A549 (cell line): ENCODE data around the gene PIP5K1B. TPM values are rescaled to one million over a fixed set of nuclear protein-coding genes. Genes with fewer than 3 reads are reported as not detected.

Experiments
- ATAC-seq, 2 experiments: fragments of 200-7000 bp in 1 of 2; fragments of >200 bp in 1 of 2; cut with Nextera tagmentation in 1 of 2; cut with Tn5 transposase in 1 of 2; 3 replicates each; pipeline versions ENCODE4 v1.8.0 to v1.9.1; 2018 to 2020; ENCODE audit warnings: mild to moderate bottlenecking in 1 of 2, moderate library complexity in 1 of 2
- CTCF ChIA-PET: fragments of 300-600 bp; sonication (Branson Sonifier 250); formaldehyde crosslinking; extraction: SDS; loops from one replicate; lab custom pipeline; 2021; ENCODE audit warnings: antibody characterized with exemption, inconsistent platforms; lab: Yijun Ruan, JAX
- POLR2A ChIA-PET: fragments of 350-600 bp; formaldehyde crosslinking; extraction: SDS; loops from one replicate; lab custom pipeline; 2021; ENCODE audit warnings: antibody characterized with exemption, inconsistent platforms; lab: Yijun Ruan, JAX
- DNase-seq, 2 experiments: peaks; one replicate each; pipeline versions ENCODE4 v3.0.0 to v3.0.0-alpha.2; 2011 to 2016; ENCODE audit warnings: low read depth in 1 of 2, low spot score in 1 of 2
- FAIRE-seq: peaks from 2 replicates; lab custom pipeline; 2011; peaks lifted over from hg19 to GRCh38; lab: Jason Lieb, UNC
- H3K27ac ChIP-seq, 2 experiments: fragments of >200 bp; sonication (Bioruptor Twin); formaldehyde crosslinking; 3 replicates each; pipeline ENCODE4 v1.5.1; 2016 to 2017
- H3K4me1 ChIP-seq: fragments of >200 bp; sonication (Bioruptor Twin); formaldehyde crosslinking; 3 replicates; pipeline ENCODE4 v1.6.1; 2016
- H3K4me2 ChIP-seq: fragments of >200 bp; sonication (Bioruptor Twin); formaldehyde crosslinking; 3 replicates; pipeline ENCODE4 v1.6.1; 2016
- H3K4me3 ChIP-seq: fragments of >200 bp; sonication (Bioruptor Twin); formaldehyde crosslinking; 3 replicates; pipeline ENCODE4 v1.5.1; 2016
- H3K9me3 ChIP-seq: fragments of >200 bp; sonication (Bioruptor Twin); formaldehyde crosslinking; 3 replicates; pipeline ENCODE4 v1.6.1; 2016
- ATOH8 ChIP-seq: fragments of 250-450 bp; sonication (Bioruptor Pico); IDR thresholded peaks from 2 replicates; pipeline ENCODE4 v1.5.0; 2020; ENCODE audit warnings: low read depth, mild to moderate bottlenecking, moderate library complexity
- CEBPB ChIP-seq, 2 experiments: fragments of >200 bp in 1 of 2; sonication (Bioruptor Twin) in 1 of 2; formaldehyde crosslinking in 1 of 2; IDR thresholded peaks; 2 replicates each; pipeline ENCODE4 v1.6.1; 2012 to 2016
- CHD4 ChIP-seq: fragments of 200-600 bp; sonication (generic); IDR thresholded peaks from 2 replicates; pipeline ENCODE4 v1.6.1; 2016; ENCODE audit warnings: antibody characterized with exemption, mild to moderate bottlenecking, borderline replicate concordance
- EHF ChIP-seq: fragments of 250-450 bp; sonication (Bioruptor Pico); IDR thresholded peaks from 2 replicates; pipeline ENCODE4 v1.5.0; 2020; ENCODE audit warnings: mild to moderate bottlenecking
- EP300 ChIP-seq, 2 experiments: fragments of >200 bp; sonication (Bioruptor Twin); formaldehyde crosslinking; IDR thresholded peaks; 2 replicates in 1 of 2; 3 replicates in 1 of 2; pipeline ENCODE4 v1.6.1; 2016 to 2017
- FOSB ChIP-seq: fragments of 250-450 bp; sonication (Bioruptor Pico); IDR thresholded peaks from 2 replicates; pipeline ENCODE4 v1.5.0; 2020; ENCODE audit warnings: mild to moderate bottlenecking, moderate library complexity
- FOXS1 ChIP-seq: fragments of 250-450 bp; sonication (Bioruptor Pico); IDR thresholded peaks from 2 replicates; pipeline ENCODE4 v1.5.0; 2020; ENCODE audit warnings: mild to moderate bottlenecking, moderate library complexity
- HDAC2 ChIP-seq: fragments of 200-600 bp; sonication (generic); IDR thresholded peaks from 2 replicates; pipeline ENCODE4 v1.6.1; 2016
- HEYL ChIP-seq: fragments of 250-450 bp; sonication (Bioruptor Pico); IDR thresholded peaks from 2 replicates; pipeline ENCODE4 v1.8.0; 2021; ENCODE audit warnings: mild to moderate bottlenecking, moderate library complexity
- HOXA7 ChIP-seq: fragments of 250-450 bp; sonication (Bioruptor Pico); IDR thresholded peaks from 2 replicates; pipeline ENCODE4 v1.5.0; 2020; ENCODE audit warnings: mild to moderate bottlenecking, moderate library complexity
- JUN ChIP-seq, 2 experiments: fragments of >200 bp; sonication (Bioruptor Twin); formaldehyde crosslinking; IDR thresholded peaks; 2 replicates in 1 of 2; 3 replicates in 1 of 2; pipeline ENCODE4 v1.6.1; 2016 to 2017
- JUNB ChIP-seq: fragments of >200 bp; sonication (Bioruptor Twin); formaldehyde crosslinking; IDR thresholded peaks from 2 replicates; pipeline ENCODE4 v1.6.1; 2016
- MAFK ChIP-seq: fragments of 450-650 bp; IDR thresholded peaks from 2 replicates; pipeline ENCODE4 v1.6.1; 2014; ENCODE audit not compliant: partially characterized antibody
- MYC ChIP-seq: IDR thresholded peaks from 2 replicates; pipeline ENCODE4 v1.6.1; 2012; ENCODE audit warnings: mild to moderate bottlenecking, inconsistent platforms, low read length, improper control_type of control experiment, borderline replicate concordance
- NFE2L2 ChIP-seq: fragments of 150-350 bp; conservative IDR thresholded peaks from 2 replicates; pipeline ENCODE4 v1.6.1; 2014; ENCODE audit warnings: low read length
- NR3C1 ChIP-seq: fragments of >200 bp; sonication (Bioruptor Twin); formaldehyde crosslinking; IDR thresholded peaks from 3 replicates; pipeline ENCODE4 v1.6.1; 2017
- POLR2A ChIP-seq: IDR thresholded peaks from 2 replicates; pipeline ENCODE4 v1.6.1; 2012; ENCODE audit warnings: mild to moderate bottlenecking, low read length
- RARB ChIP-seq: fragments of 250-450 bp; sonication (Bioruptor Pico); IDR thresholded peaks from 2 replicates; pipeline ENCODE4 v1.8.0; 2021; ENCODE audit warnings: mild to moderate bottlenecking, moderate library complexity
- RNF2 ChIP-seq: fragments of 200-600 bp; sonication (generic); IDR thresholded peaks from 2 replicates; pipeline ENCODE4 v1.6.1; 2016; ENCODE audit warnings: low read depth, mild to moderate bottlenecking, antibody characterized with exemption, moderate library complexity, borderline replicate concordance
- ZC3H11A ChIP-seq: fragments of 450-650 bp; IDR thresholded peaks from 2 replicates; pipeline ENCODE4 v1.6.1; 2014; ENCODE audit warnings: antibody characterized with exemption, mild to moderate bottlenecking
- ZFP36 ChIP-seq: fragments of 450-650 bp; IDR thresholded peaks from 2 replicates; pipeline ENCODE4 v1.6.1; 2014; ENCODE audit warnings: borderline replicate concordance; ENCODE audit not compliant: partially characterized antibody
- ZNF302 ChIP-seq: fragments of 250-450 bp; sonication (Bioruptor Pico); IDR thresholded peaks from 2 replicates; pipeline ENCODE4 v1.9.0; 2021; ENCODE audit warnings: inconsistent platforms, mild to moderate bottlenecking, moderate library complexity
- ZSCAN20 ChIP-seq: fragments of 250-450 bp; sonication (Bioruptor Pico); IDR thresholded peaks from 2 replicates; pipeline ENCODE4 v1.8.0; 2022; ENCODE audit warnings: mild to moderate bottlenecking, moderate library complexity
- WGBS: methylation state at CpG from one replicate; pipeline ENCODE4 v1.1.6; 2017; ENCODE audit errors: missing lambda C conversion rate; 5-methylcytosine and 5-hydroxymethylcytosine counted together
- polyA plus RNA-seq, 4 experiments: library from polyadenylated mRNA; depleted of rRNA in 3 of 4; stranded (reverse); fragments of >200 nt; fragmentation: RNase III in 1 of 4; extraction: RNeasy Plus Mini Kit Qiagen cat#74134 plus additional on column Dnase treatment in 1 of 4; gene quantifications; 2 replicates in 3 of 4; 3 replicates in 1 of 4; pipeline ENCODE4 v1.2.3, GENCODE V29; 2011 to 2017
- TF ChIP-seq, protein P1 (sequence below): fragments of 150-350 bp; IDR thresholded peaks from 2 replicates; pipeline ENCODE4 v1.6.1; 2014; ENCODE audit warnings: low read depth, mild to moderate bottlenecking, low read length
- TF ChIP-seq, protein P2 (sequence below): fragments of >200 bp; sonication (Bioruptor Twin); formaldehyde crosslinking; IDR thresholded peaks from 3 replicates; pipeline ENCODE4 v1.6.1; 2016
- TF ChIP-seq, protein P3 (sequence below): fragments of >200 bp; sonication (Bioruptor Twin); formaldehyde crosslinking; IDR thresholded peaks from 3 replicates; pipeline ENCODE4 v1.5.1; 2016
- TF ChIP-seq, protein P4 (sequence below): IDR thresholded peaks from 2 replicates; pipeline ENCODE4 v1.6.1; 2012; ENCODE audit warnings: low read depth, borderline replicate concordance

PIP5K1B gene
- polyA plus RNA-seq, 2 of the 4 experiments (the other 2 are of a cell fraction) = not detected

GRCh38 chr9:68782546-68782945, 77.5 kb downstream of the PIP5K1B start:
- no peak for FAIRE-seq
- Histone ChIP-seq H3K4me3 (no peak overlapping the region), H3K4me2 (no peak overlapping the region), H3K9me3 (no peaks in the 10 kb centered on the region), H3K27ac (no peak overlapping the region), H3K4me1 (peaks cover 8% of the 10 kb centered on the region; the same call in 2 of the 3 replicates)
- CTCF ChIA-PET = interaction anchor here (1.8 kb wide), 1 partner anchor 10 kb away, joined by 4 read pairs; no protein-coding TSS in a partner anchor
- TF ChIP-seq, protein P1, sequence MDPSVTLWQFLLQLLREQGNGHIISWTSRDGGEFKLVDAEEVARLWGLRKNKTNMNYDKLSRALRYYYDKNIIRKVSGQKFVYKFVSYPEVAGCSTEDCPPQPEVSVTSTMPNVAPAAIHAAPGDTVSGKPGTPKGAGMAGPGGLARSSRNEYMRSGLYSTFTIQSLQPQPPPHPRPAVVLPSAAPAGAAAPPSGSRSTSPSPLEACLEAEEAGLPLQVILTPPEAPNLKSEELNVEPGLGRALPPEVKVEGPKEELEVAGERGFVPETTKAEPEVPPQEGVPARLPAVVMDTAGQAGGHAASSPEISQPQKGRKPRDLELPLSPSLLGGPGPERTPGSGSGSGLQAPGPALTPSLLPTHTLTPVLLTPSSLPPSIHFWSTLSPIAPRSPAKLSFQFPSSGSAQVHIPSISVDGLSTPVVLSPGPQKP = no peak
- no peak for TF ChIP-seq NR3C1
- TF ChIP-seq JUNB = no peak
- TF ChIP-seq HOXA7 (CRISPR knock-in tag) = no peak
- TF ChIP-seq ATOH8 (CRISPR knock-in tag) = no peak
- TF ChIP-seq MYC = no peak
- no peak for TF ChIP-seq POLR2A
- no peak for TF ChIP-seq FOSB
- TF ChIP-seq ZSCAN20 (CRISPR knock-in tag) = no peak
- TF ChIP-seq, protein P2, sequence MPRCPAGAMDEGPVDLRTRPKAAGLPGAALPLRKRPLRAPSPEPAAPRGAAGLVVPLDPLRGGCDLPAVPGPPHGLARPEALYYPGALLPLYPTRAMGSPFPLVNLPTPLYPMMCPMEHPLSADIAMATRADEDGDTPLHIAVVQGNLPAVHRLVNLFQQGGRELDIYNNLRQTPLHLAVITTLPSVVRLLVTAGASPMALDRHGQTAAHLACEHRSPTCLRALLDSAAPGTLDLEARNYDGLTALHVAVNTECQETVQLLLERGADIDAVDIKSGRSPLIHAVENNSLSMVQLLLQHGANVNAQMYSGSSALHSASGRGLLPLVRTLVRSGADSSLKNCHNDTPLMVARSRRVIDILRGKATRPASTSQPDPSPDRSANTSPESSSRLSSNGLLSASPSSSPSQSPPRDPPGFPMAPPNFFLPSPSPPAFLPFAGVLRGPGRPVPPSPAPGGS = no peak
- no peak for TF ChIP-seq EP300 (IDR thresholded peaks at IDR 0.05)
- no peak for TF ChIP-seq ZNF302
- TF ChIP-seq HDAC2 = no peak
- no peak for TF ChIP-seq FOXS1 (CRISPR knock-in tag)
- TF ChIP-seq RARB (CRISPR knock-in tag) = no peak
- no peak for TF ChIP-seq NFE2L2
- TF ChIP-seq JUN (IDR thresholded peaks at IDR 0.05) = no peak
- no peak for TF ChIP-seq MAFK
- ATAC-seq = no peak
- POLR2A ChIA-PET = interaction anchor here (0.6 kb wide), 1 partner anchor 84 kb away, joined by 4 read pairs; no protein-coding TSS in a partner anchor
- WGBS = 70% methylated on average over 3 of the region's 3 CpGs
- DNase-seq = no peak

- TF ChIP-seq ZFP36 = no peak
- no peak for TF ChIP-seq RNF2
- no peak for TF ChIP-seq ZC3H11A
- Histone ChIP-seq H3K4me2 (no peak overlapping the region), H3K4me1 (peaks cover 6% of the 10 kb centered on the region; the same call in 2 of the 3 replicates), H3K9me3 (no peaks in the 10 kb centered on the region), H3K4me3 (no peak overlapping the region), H3K27ac (no peak overlapping the region)
- FAIRE-seq (no peak), ATAC-seq (no peak), DNase-seq (no peak)
- ChIA-PET POLR2A (no interaction called here), CTCF (no interaction called here)
- WGBS = 72% methylated on average over 2 of the region's 2 CpGs
These were observed 80.9 kb downstream of the PIP5K1B start for GRCh38 chr9:68785965-68786364.

- no peak for ATAC-seq
- CTCF ChIA-PET = interaction anchor here (0.6 to 1.3 kb wide), 2 partner anchors 10 kb away, joined by 3 read pairs; no protein-coding TSS in a partner anchor
- no peak overlapping the region for H3K27ac ChIP-seq
- TF ChIP-seq RARB (CRISPR knock-in tag) (no peak), CEBPB (IDR thresholded peaks at IDR 0.05) (no peak), RNF2 (no peak), FOXS1 (CRISPR knock-in tag) (no peak), HEYL (CRISPR knock-in tag) (no peak), EHF (CRISPR knock-in tag) (no peak), CHD4 (no peak)
- TF ChIP-seq, protein P3, sequence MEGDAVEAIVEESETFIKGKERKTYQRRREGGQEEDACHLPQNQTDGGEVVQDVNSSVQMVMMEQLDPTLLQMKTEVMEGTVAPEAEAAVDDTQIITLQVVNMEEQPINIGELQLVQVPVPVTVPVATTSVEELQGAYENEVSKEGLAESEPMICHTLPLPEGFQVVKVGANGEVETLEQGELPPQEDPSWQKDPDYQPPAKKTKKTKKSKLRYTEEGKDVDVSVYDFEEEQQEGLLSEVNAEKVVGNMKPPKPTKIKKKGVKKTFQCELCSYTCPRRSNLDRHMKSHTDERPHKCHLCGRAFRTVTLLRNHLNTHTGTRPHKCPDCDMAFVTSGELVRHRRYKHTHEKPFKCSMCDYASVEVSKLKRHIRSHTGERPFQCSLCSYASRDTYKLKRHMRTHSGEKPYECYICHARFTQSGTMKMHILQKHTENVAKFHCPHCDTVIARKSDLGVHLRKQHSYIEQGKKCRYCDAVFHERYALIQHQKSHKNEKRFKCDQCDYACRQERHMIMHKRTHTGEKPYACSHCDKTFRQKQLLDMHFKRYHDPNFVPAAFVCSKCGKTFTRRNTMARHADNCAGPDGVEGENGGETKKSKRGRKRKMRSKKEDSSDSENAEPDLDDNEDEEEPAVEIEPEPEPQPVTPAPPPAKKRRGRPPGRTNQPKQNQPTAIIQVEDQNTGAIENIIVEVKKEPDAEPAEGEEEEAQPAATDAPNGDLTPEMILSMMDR = no peak
- TF ChIP-seq, protein P4, sequence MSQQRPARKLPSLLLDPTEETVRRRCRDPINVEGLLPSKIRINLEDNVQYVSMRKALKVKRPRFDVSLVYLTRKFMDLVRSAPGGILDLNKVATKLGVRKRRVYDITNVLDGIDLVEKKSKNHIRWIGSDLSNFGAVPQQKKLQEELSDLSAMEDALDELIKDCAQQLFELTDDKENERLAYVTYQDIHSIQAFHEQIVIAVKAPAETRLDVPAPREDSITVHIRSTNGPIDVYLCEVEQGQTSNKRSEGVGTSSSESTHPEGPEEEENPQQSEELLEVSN = no peak
- TF ChIP-seq, all 56 proteins: peak for 0
- Histone ChIP-seq H3K4me3 (no peak overlapping the region), H3K4me1 (no peaks in the 10 kb centered on the region), H3K9me3 (no peaks in the 10 kb centered on the region), H3K4me2 (no peak overlapping the region)
- FAIRE-seq (no peak), DNase-seq (no peak)
- whole genome bisulfite sequencing = 59% methylated on average over 3 of the region's 3 CpGs
- POLR2A ChIA-PET = no interaction called here
These were observed 86.1 kb downstream of the PIP5K1B start for GRCh38 chr9:68791169-68791568.
